ENCODE data around the gene PPP2R5A.

DNA sequence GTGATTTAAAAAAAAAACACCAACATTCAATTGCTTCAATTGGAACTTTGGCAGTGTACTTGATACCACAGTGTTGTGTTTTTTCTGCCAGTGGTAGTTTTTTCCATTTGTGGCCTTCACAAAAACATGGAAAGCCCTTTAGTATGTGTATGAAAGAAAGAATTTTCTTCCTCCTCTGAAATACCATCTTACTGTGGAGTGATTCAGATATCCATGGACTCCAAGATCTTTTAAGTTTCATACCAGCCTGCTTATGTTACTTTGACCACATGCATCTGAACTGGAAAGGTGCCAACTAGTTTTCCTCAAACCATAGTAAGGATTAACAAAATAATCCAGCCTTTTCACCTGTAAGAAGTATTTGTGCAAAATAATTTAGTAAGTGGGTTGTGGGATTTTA lies 3.4 kb downstream of the PPP2R5A start:
- no peak for TF ChIP-seq EP300 (IDR thresholded peaks at IDR 0.05)
- TF ChIP-seq, protein P1, sequence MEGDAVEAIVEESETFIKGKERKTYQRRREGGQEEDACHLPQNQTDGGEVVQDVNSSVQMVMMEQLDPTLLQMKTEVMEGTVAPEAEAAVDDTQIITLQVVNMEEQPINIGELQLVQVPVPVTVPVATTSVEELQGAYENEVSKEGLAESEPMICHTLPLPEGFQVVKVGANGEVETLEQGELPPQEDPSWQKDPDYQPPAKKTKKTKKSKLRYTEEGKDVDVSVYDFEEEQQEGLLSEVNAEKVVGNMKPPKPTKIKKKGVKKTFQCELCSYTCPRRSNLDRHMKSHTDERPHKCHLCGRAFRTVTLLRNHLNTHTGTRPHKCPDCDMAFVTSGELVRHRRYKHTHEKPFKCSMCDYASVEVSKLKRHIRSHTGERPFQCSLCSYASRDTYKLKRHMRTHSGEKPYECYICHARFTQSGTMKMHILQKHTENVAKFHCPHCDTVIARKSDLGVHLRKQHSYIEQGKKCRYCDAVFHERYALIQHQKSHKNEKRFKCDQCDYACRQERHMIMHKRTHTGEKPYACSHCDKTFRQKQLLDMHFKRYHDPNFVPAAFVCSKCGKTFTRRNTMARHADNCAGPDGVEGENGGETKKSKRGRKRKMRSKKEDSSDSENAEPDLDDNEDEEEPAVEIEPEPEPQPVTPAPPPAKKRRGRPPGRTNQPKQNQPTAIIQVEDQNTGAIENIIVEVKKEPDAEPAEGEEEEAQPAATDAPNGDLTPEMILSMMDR (IDR thresholded peaks at IDR 0.05), result no peak
- TF ChIP-seq POLR2A (IDR thresholded peaks at IDR 0.05), result no peak

All from tibial nerve (tissue), 4 donors.